Body of pancreas (tissue), 4 donors: Measurements from ENCODE around the gene TTC7B. TPM values are rescaled to one million over a fixed set of nuclear protein-coding genes. Genes with fewer than 3 reads are reported as not detected.

Experiments
- ATAC-seq: fragments of 150-250 bp; one replicate; pipeline ENCODE4 v1.9.1; 2016
- DNase-seq, 4 donors: peaks; one replicate each; pipeline ENCODE4 v3.0.0-alpha.2; 2019
- H3K27ac ChIP-seq, 4 donors: fragments of 200-600 bp; sonication (generic); 1 replicate in 3 of 4; 2 replicates in 1 of 4; pipeline versions ENCODE4 v1.5.1 to v1.6.1; 2016 to 2019; ENCODE audit warnings: mild to moderate bottlenecking in 1 of 4, mixed read lengths in 1 of 4, moderate library complexity in 1 of 4
- H3K27me3 ChIP-seq, 2 donors: fragments of 200-600 bp; sonication (generic); one replicate each; pipeline ENCODE4 v1.6.0; 2016; ENCODE audit warnings: mild to moderate bottlenecking in 1 of 2
- H3K36me3 ChIP-seq, 2 donors: fragments of 200-600 bp; sonication (generic); replicated peaks in 1 of 2; 2 replicates each; pipeline ENCODE4 v1.5.1; 2016; ENCODE audit warnings: low read depth in 2 of 2; ENCODE audit not compliant: insufficient read depth in 1 of 2
- H3K4me1 ChIP-seq: fragments of 200-600 bp; sonication (generic); one replicate; pipeline ENCODE4 v1.6.0; 2016
- H3K4me3 ChIP-seq, 2 donors: fragments of 200-600 bp; sonication (generic); 1 replicate in 1 of 2; 2 replicates in 1 of 2; pipeline ENCODE4 v1.5.1; 2016 to 2019
- H3K9me3 ChIP-seq, 3 donors: fragments of 200-600 bp; sonication (generic); 1 replicate in 2 of 3; 2 replicates in 1 of 3; pipeline ENCODE4 v1.5.1; 2016
- POLR2A ChIP-seq, 3 donors: fragments of 450-650 bp; IDR thresholded peaks; one replicate each; pipeline ENCODE4 v1.6.1; 2016; ENCODE audit warnings: antibody characterized with exemption in 3 of 3, mild to moderate bottlenecking in 2 of 3
- WGBS, 2 donors: methylation state at CpG; one replicate each; pipeline ENCODE4 v1.1.5; 2017; 5-methylcytosine and 5-hydroxymethylcytosine counted together
- intact Hi-C: fragments of 100-400 bp; cut with DNase I; formaldehyde crosslinking; loops from one replicate; pipeline ENCODE4 v1.15.1; 2023
- total RNA-seq, 2 donors: library from RNA; depleted of rRNA; stranded (reverse); fragments of >200 nt; gene quantifications; one replicate each; pipeline ENCODE4 v1.1.0, GENCODE V29; 2016
- TF ChIP-seq, protein P1 (sequence below), 7 experiments: fragments of 450-650 bp in 4 of 7; fragments of 200-600 bp in 3 of 7; sonication (generic) in 3 of 7; IDR thresholded peaks; one replicate each; pipeline ENCODE4 v1.5.1; 2016 to 2019; ENCODE audit warnings: antibody characterized with exemption in 7 of 7

The TTC7B gene
- total RNA-seq, 2 donors from 2014 or later = 15.3 to 44.2 TPM

DNA sequence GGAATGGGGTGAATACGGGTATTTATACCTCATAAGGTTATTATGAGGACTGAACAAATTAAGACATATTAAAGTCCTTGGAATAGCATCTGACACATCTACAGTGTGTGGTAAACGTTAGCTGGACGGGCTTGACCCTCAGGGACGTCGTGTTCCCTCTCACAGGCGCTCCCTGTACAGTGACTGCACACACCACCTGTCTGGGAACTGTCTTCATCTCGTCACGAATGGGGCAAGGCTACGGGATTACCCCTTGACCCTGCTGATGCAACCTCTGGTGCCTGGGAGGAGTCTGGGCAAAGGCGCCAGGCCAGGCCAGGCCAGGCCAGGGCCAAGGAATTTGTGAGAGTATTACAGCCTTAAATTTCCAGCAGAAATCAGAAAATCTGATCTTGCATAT lies 228.3 kb downstream of the TTC7B start:
- H3K27ac ChIP-seq = no peak overlapping the region
- no peaks in the 10 kb centered on the region for H3K27me3 ChIP-seq
- no peaks in the 10 kb centered on the region for H3K9me3 ChIP-seq
- intact Hi-C loops = no loop called here
- ATAC-seq (no peak), DNase-seq (no peak)
- no peaks in the 10 kb centered on the region for H3K4me1 ChIP-seq
- TF ChIP-seq, protein P1, sequence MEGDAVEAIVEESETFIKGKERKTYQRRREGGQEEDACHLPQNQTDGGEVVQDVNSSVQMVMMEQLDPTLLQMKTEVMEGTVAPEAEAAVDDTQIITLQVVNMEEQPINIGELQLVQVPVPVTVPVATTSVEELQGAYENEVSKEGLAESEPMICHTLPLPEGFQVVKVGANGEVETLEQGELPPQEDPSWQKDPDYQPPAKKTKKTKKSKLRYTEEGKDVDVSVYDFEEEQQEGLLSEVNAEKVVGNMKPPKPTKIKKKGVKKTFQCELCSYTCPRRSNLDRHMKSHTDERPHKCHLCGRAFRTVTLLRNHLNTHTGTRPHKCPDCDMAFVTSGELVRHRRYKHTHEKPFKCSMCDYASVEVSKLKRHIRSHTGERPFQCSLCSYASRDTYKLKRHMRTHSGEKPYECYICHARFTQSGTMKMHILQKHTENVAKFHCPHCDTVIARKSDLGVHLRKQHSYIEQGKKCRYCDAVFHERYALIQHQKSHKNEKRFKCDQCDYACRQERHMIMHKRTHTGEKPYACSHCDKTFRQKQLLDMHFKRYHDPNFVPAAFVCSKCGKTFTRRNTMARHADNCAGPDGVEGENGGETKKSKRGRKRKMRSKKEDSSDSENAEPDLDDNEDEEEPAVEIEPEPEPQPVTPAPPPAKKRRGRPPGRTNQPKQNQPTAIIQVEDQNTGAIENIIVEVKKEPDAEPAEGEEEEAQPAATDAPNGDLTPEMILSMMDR (IDR thresholded peaks at IDR 0.05) = no peak
- TF ChIP-seq POLR2A (IDR thresholded peaks at IDR 0.05) = no peak
- 88 to 93% methylated on average over 9 to 10 of the region's 10 CpGs for WGBS, 2 donors
- no peak overlapping the region for H3K4me3 ChIP-seq
- no peaks in the 10 kb centered on the region for H3K36me3 ChIP-seq

GRCh38 chr14:90587252-90587910 lies 228.8 kb downstream of the TTC7B start:
- no peaks in the 10 kb centered on the region for H3K9me3 ChIP-seq
- H3K4me1 ChIP-seq = no peaks in the 10 kb centered on the region
- intact Hi-C loops = no loop called here
- no peak overlapping the region for H3K27ac ChIP-seq
- ATAC-seq (no peak), DNase-seq (no peak)
- H3K27me3 ChIP-seq = no peaks in the 10 kb centered on the region
- no peak overlapping the region for H3K4me3 ChIP-seq
- TF ChIP-seq POLR2A (IDR thresholded peaks at IDR 0.05) = no peak
- TF ChIP-seq, protein P1 (IDR thresholded peaks at IDR 0.05) = no peak
- 91 to 93% methylated on average over 5 to 6 of the region's 6 CpGs for WGBS, 2 donors
- no peaks in the 10 kb centered on the region for H3K36me3 ChIP-seq

GRCh38 chr14:90585106-90585505 lies 231.1 kb downstream of the TTC7B start:
- 83 to 86% methylated on average over 8 of the region's 8 CpGs for WGBS, 2 donors
- Histone ChIP-seq H3K9me3 (no peaks in the 10 kb centered on the region), H3K4me3 (no peak overlapping the region), H3K36me3 (no peaks in the 10 kb centered on the region), H3K27ac (no peak overlapping the region), H3K4me1 (no peaks in the 10 kb centered on the region), H3K27me3 (no peaks in the 10 kb centered on the region)
- DNase-seq (no peak), ATAC-seq (no peak)
- TF ChIP-seq POLR2A (IDR thresholded peaks at IDR 0.05) = no peak
- intact Hi-C loops = no loop called here

DNA sequence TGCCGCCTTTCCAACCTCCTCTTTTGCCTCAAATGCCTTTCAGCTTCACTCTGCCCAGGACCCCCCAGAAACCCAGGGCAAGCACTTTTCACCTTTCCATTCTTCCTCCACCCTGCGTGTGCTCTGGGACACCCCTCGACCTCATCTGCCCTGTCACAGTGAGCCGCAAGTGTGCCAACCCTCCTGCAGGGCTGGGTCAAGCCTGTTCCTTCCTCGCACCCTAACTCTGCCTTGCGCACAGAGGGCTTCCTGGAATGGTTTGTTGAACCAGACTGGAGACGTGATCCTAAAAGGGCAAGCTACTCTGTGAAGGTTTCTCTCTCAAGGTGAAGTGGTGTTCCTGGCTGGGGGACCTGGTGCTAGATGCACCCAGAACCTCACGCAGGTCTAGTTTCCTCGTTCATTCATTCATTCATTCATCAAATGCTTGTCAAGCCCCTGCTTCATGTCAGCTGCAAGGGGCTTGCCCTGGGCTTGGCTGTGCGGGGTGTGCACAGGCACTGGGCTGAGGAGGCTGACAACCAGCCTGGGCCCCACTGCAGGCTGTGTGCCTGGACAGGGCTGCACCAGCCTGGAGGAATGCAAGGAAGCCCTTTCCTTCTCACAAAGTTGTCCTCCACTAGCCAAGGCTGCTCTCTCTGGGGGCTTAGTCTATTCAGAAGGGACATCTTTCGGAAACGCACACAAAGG lies 232.2 kb downstream of the TTC7B start:
- no peaks in the 10 kb centered on the region for H3K27me3 ChIP-seq
- no peaks in the 10 kb centered on the region for H3K36me3 ChIP-seq
- intact Hi-C loops = no loop called here
- H3K4me1 ChIP-seq = no peaks in the 10 kb centered on the region
- no peak for TF ChIP-seq POLR2A (IDR thresholded peaks at IDR 0.05)
- TF ChIP-seq, protein P1 (IDR thresholded peaks at IDR 0.05) = no peak
- H3K27ac ChIP-seq = no peak overlapping the region
- WGBS, 2 donors = 93 to 95% methylated on average over 12 of the region's 12 CpGs
- ATAC-seq (no peak), DNase-seq (no peak)
- H3K4me3 ChIP-seq = no peak overlapping the region
- no peaks in the 10 kb centered on the region for H3K9me3 ChIP-seq

- H3K36me3 ChIP-seq = no peaks in the 10 kb centered on the region
- TF ChIP-seq POLR2A (IDR thresholded peaks at IDR 0.05) = no peak
- TF ChIP-seq, protein P1 (IDR thresholded peaks at IDR 0.05) = no peak
- H3K9me3 ChIP-seq = no peaks in the 10 kb centered on the region
- DNase-seq = no peak
- no peak for ATAC-seq
- no peak overlapping the region for H3K4me3 ChIP-seq
- WGBS, 2 donors = 93% methylated on average over 2 to 4 of the region's 4 CpGs
- H3K4me1 ChIP-seq = no peaks in the 10 kb centered on the region
- intact Hi-C loops = no loop called here
- H3K27ac ChIP-seq = no peak overlapping the region
- H3K27me3 ChIP-seq = no peaks in the 10 kb centered on the region
Measured at GRCh38 chr14:90583427-90583826, 232.8 kb downstream of the TTC7B start.
